GM19324 (cell line): ENCODE measurements around the gene SETD1B.

Experiments
- ATAC-seq: cut with Tn5 transposase; IDR thresholded peaks from one replicate; pipeline ENCODE4 v1.9.1; 2021; ENCODE audit warnings: mild to moderate bottlenecking, moderate library complexity; ENCODE audit not compliant: unreplicated experiment, low FRiP score

Gene SETD1B

GRCh38 chr12:121794534-121795033, 9.2 kb upstream of the SETD1B start:
- no peak for ATAC-seq

- peak; percentile 20 for ATAC-seq
These were observed 8.5 kb upstream of the SETD1B start for GRCh38 chr12:121795034-121795968.

GRCh38 chr12:121796855-121797751, 6.7 kb upstream of the SETD1B start:
- no peak for ATAC-seq

- ATAC-seq: no peak
These were observed 5.6 kb upstream of the SETD1B start for GRCh38 chr12:121797937-121798786.

GRCh38 chr12:121798787-121799155, 5.0 kb upstream of the SETD1B start:
- no peak for ATAC-seq

- no peak for ATAC-seq
These were observed 4.5 kb upstream of the SETD1B start for GRCh38 chr12:121799156-121799841.

GRCh38 chr12:121799842-121800693, 3.7 kb upstream of the SETD1B start:
- ATAC-seq: peak; percentile 21

GRCh38 chr12:121800694-121801594, 2.9 kb upstream of the SETD1B start:
- peak; percentile 6 for ATAC-seq

- ATAC-seq: no peak
These were observed 2.0 kb upstream of the SETD1B start for GRCh38 chr12:121801595-121802484.

- ATAC-seq: no peak
These were observed 1.3 kb upstream of the SETD1B start for GRCh38 chr12:121802485-121802842.

GRCh38 chr12:121802843-121803698, 738 bp upstream of the SETD1B start:
- peak; percentile 36 for ATAC-seq

GRCh38 chr12:121804417-121805111, 755 bp downstream of the SETD1B start:
- ATAC-seq: no peak

- no peak for ATAC-seq
These were observed 1.6 kb downstream of the SETD1B start for GRCh38 chr12:121805171-121806008.

GRCh38 chr12:121806009-121806545, 2.3 kb downstream of the SETD1B start:
- no peak for ATAC-seq
